ENCODE data around the gene NPC2. TPM values are rescaled to one million over a fixed set of nuclear protein-coding genes. Genes with fewer than 3 reads are reported as not detected.

NPC2 gene
- polyA plus RNA-seq, 4 donors, result 350 to 360 (median 355) TPM

DNA sequence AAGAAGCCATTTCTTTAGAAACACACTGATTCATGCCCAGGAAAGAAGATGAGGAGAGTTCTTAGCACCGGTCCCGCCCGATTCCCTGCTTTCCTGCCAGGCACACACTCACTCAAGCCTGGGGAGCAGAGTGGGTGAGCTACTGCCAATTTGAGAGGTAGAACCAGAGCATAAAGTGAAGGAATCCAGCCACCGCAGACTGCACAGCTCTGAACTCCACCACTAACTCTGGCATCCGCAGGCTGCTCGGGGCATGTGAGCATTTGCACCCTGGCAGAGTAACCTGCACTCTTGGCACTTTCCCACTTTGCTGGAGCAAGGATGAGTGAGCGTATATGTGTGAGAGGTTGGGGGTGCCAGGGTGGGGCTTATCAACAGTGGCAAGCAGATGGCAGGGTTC lies 63.1 kb downstream of the NPC2 start:
- DNase-seq (ENCODE audit: low read depth in 4 of 4, low spot score in 3 of 4), result no peak

Other genes with a start within 250 kb of the NPC2 start
- 100 to 1,000 TPM in 1 of 4 donors, 10 to 100 TPM in 3; 89.2 to 102 (median 94.6) TPM for gene ABCD4, start 190.4 kb downstream of the NPC2 start, polyA plus RNA-seq (ENCODE audit: insufficient read length in 4 of 4)
- gene VRTN, start 144.8 kb downstream of the NPC2 start, polyA plus RNA-seq (ENCODE audit: insufficient read length in 4 of 4), result under 1 TPM in 1 of 4 donors, not detected in 3; 0.03 TPM
- under 1 TPM; 0.19 to 0.39 (median 0.34) TPM for gene SYNDIG1L, start 67.1 kb downstream of the NPC2 start, polyA plus RNA-seq (ENCODE audit: insufficient read length in 4 of 4)
- 10 to 100 TPM; 44.1 to 47.4 (median 46.2) TPM for gene ISCA2, start 460 bp upstream of the NPC2 start, polyA plus RNA-seq (ENCODE audit: insufficient read length in 4 of 4)
- gene LTBP2, start 118.9 kb upstream of the NPC2 start, polyA plus RNA-seq (ENCODE audit: insufficient read length in 4 of 4), result 1 to 10 TPM; 3.3 to 7.4 (median 4.3) TPM
- gene AREL1, start 219.8 kb upstream of the NPC2 start, polyA plus RNA-seq (ENCODE audit: insufficient read length in 4 of 4), result 10 to 100 TPM; 32.7 to 40.1 (median 37.6) TPM
- gene FCF1, start 219.8 kb upstream of the NPC2 start, polyA plus RNA-seq (ENCODE audit: insufficient read length in 4 of 4), result 10 to 100 TPM; 52.9 to 65.3 (median 62.8) TPM

Measured in right renal pelvis (tissue), 4 donors.